ENCODE data around the gene ADCY10. TPM values are rescaled to one million over a fixed set of nuclear protein-coding genes. Genes with fewer than 3 reads are reported as not detected.
"Not testable (repeated sequence)": the region's sequence is repeated elsewhere in the genome, so short reads cannot be mapped to it uniquely, and the experiment has no call there.

Gene ADCY10
- total RNA-seq, 2 experiments from 2014 or later, result 0.11 to 0.30 TPM

DNA sequence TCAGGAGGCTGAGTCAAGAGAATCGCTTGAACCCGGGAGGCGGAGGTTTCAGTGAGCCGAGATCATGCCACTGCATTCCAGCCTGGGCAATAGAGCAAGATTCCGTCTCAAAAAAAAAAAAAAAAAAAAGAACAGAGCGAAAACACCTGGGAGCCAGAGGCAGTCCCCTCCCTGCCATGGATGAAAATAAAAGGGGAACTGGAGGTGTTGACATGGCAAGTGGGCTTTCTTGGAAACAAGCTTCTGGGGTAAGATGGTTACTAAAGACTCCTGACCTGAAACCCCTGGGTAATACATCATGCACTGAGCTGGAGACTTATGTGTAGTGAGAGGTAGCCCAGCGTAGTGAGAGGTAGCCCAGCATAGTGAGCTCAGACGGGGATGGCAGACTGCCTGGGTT is 31.6 kb downstream of the ADCY10 start:
- no peaks in the 10 kb centered on the region for H3K4me1 Mint-ChIP-seq

DNA sequence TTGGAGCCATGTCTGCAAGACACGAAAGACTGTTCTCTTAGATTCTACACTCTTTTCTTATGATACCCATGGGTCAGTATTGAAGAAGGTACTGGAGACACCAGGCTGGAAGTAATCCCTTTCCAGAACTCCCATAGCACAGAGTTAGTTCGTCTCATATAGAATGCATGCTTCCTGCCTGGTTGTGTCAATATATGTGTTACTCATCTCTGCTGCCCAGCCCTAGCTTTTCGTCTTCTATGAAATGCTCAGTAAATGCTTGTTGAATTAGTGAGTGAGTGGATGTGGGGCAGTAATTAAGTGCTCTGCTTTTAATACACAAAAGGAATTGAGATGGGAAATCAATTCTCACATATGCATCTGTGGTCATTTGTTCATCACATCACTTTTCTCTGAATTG is 32.1 kb downstream of the ADCY10 start:
- no peak overlapping the region for H3K27ac Mint-ChIP-seq
- DNase-seq (no peak), ATAC-seq (no peak)
- H3K4me3 Mint-ChIP-seq, result no peak overlapping the region
- peaks cover 1% of the 10 kb centered on the region for H3K9me3 Mint-ChIP-seq (ENCODE audit: low read depth)
- no peaks in the 10 kb centered on the region for H3K27me3 Mint-ChIP-seq
- no peaks in the 10 kb centered on the region for H3K36me3 Mint-ChIP-seq (ENCODE audit: low read depth)
- POLR2A ChIA-PET, result no interaction called here
- H3K4me1 Mint-ChIP-seq, result no peaks in the 10 kb centered on the region
- CTCF ChIA-PET, result interaction anchor here (0.8 to 1.8 kb wide), 2 partner anchors 201 to 854 kb away, joined by 4 to 6 read pairs; no protein-coding TSS in a partner anchor
- intact Hi-C loops (cut with DNase I, micrococcal nuclease), result no loop called here

More for the DNA sequence above, 31.6 kb downstream of the ADCY10 start:
- intact Hi-C loops (cut with DNase I, micrococcal nuclease), result no loop called here
- Mint-ChIP-seq H3K4me3 (no peak overlapping the region), H3K9me3 (ENCODE audit: low read depth) (peaks cover 1% of the 10 kb centered on the region), H3K27me3 (no peaks in the 10 kb centered on the region), H3K36me3 (ENCODE audit: low read depth) (no peaks in the 10 kb centered on the region), H3K27ac (no peak overlapping the region)
- ATAC-seq (no peak), DNase-seq (no peak)
- POLR2A ChIA-PET, result no interaction called here
- CTCF ChIA-PET, result no interaction called here

DNA sequence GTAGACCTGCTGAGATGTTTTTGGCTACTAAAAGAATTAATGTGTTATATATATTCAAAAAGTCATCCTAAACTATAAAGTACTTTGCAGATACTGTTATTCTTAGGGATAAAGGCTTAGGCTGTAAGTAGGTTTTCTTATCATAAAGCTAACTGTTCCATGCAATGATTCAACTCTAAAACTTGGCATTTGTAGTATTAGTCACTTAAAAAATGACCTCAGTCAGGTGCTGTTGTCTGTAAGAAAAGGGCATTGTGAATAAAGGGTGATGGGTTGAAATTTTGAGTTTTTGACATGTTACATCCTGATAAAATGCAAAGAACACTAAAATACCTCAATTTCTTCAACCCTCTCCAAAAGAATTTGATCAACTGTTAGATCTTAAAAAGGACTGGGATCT is 32.9 kb downstream of the ADCY10 start:
- no peak overlapping the region for H3K27ac Mint-ChIP-seq
- no peaks in the 10 kb centered on the region for H3K36me3 Mint-ChIP-seq (ENCODE audit: low read depth)
- peaks cover 1% of the 10 kb centered on the region for H3K9me3 Mint-ChIP-seq (ENCODE audit: low read depth)
- no peaks in the 10 kb centered on the region for H3K27me3 Mint-ChIP-seq
- CTCF ChIA-PET, result interaction anchor here (0.8 to 1.8 kb wide), 2 partner anchors 201 to 853 kb away, joined by 4 to 6 read pairs; no protein-coding TSS in a partner anchor
- ATAC-seq (no peak), DNase-seq (no peak)
- H3K4me1 Mint-ChIP-seq, result no peaks in the 10 kb centered on the region
- POLR2A ChIA-PET, result no interaction called here
- no peak overlapping the region for H3K4me3 Mint-ChIP-seq
- intact Hi-C loops (cut with DNase I, micrococcal nuclease), result no loop called here

DNA sequence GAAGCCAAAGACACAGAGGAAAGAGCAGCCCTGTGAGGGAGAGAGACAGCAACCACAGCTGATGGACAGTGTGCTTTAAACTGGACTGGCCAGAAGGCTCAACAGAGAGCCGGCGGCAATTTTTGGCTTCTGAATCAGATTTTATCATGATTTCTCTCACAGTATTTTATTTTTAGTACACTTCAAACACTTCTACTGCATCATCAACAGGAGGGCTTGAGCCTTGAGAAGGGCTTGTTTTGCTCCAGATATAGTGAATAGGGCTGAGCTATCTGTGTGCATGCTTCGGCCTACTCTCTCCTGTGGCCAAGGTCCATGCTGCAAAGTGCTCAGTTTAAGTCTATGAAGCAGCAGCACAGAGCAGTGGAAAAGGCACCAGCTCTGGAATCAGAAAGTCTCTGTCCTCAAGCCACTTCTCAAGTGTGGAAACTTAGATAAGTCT is 33.3 kb downstream of the ADCY10 start:
- Mint-ChIP-seq H3K4me1 (no peaks in the 10 kb centered on the region), H3K4me3 (no peak overlapping the region), H3K27ac (no peak overlapping the region), H3K9me3 (ENCODE audit: low read depth) (peaks cover 1% of the 10 kb centered on the region), H3K36me3 (ENCODE audit: low read depth) (no peaks in the 10 kb centered on the region), H3K27me3 (no peaks in the 10 kb centered on the region)
- CTCF ChIA-PET, result interaction anchor here (1.8 kb wide), 1 partner anchor 202 kb away, joined by 6 read pairs; no protein-coding TSS in a partner anchor
- POLR2A ChIA-PET, result no interaction called here
- DNase-seq (no peak), ATAC-seq (no peak)
- intact Hi-C loops (cut with DNase I, micrococcal nuclease), result no loop called here

DNA sequence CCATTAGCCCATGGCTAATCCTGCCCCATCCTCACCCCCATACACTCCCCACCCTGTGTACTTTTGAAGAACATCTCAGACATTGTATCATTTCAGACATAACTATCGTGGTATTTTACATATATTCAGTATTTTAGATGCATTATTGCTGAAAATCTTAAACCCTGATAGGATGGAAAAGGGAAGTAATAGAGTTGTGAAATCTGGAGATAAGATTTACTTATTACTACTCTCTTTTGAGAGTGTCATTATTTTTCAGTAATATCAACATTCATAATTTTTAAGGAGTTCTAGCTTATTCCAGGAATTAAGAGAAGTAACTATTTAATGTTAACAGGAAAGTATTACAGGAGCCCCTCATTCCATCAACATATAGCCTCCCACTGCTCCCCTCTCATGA is 34.4 kb downstream of the ADCY10 start:
- Mint-ChIP-seq H3K27me3 (no peaks in the 10 kb centered on the region), H3K9me3 (ENCODE audit: low read depth) (no peaks in the 10 kb centered on the region), H3K36me3 (ENCODE audit: low read depth) (no peaks in the 10 kb centered on the region), H3K27ac (no peak overlapping the region), H3K4me1 (no peaks in the 10 kb centered on the region), H3K4me3 (no peak overlapping the region)
- DNase-seq (no peak), ATAC-seq (no peak)
- intact Hi-C loops (cut with DNase I, micrococcal nuclease), result no loop called here
- POLR2A ChIA-PET, result no interaction called here
- CTCF ChIA-PET, result no interaction called here

DNA sequence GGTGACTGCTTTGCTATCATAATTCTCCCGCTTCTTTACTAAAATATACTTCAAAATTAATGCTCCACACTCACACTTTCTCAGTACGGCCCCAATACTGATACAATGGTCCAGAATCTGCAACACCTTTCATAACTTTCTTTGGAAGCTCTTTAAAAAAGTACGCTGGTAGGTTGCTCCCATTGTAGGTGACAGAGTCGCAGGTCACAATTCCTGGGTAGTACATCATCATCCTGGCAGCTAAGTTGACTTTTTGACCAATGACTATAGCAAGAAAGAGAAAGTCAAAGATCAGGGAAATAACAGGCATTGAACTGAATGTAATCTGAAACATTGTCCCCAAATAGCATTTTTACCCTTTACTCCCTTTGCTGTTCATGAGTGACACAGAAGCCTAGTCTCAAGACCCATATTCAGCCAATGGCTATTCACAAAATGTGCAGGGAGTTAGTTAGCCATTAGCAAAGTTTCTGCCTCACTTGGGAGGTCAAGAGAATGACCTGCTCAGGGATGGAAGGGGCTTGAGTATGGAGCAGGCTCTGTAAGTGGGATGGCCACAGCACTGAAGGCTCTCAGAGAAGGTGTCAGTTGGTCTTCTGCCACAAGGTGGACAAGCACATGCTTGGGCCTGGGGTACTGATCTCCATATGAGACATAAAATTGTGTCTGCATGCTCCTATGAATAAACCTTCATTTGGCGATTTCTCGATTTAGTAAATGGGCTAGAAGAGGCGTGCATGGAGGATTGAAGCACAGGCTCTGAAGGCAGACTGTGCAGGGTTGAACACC is 35.4 kb downstream of the ADCY10 start:
- ATAC-seq, result no peak
- Mint-ChIP-seq H3K4me1 (no peaks in the 10 kb centered on the region), H3K4me3 (no peak overlapping the region), H3K9me3 (ENCODE audit: low read depth) (no peaks in the 10 kb centered on the region), H3K27me3 (no peaks in the 10 kb centered on the region), H3K36me3 (ENCODE audit: low read depth) (no peaks in the 10 kb centered on the region), H3K27ac (no peak overlapping the region)
- CTCF ChIA-PET, result interaction anchor here (1.5 kb wide), 1 partner anchor 26 kb away, joined by 3 read pairs; no protein-coding TSS in a partner anchor
- POLR2A ChIA-PET, result no interaction called here
- intact Hi-C loops (cut with DNase I, micrococcal nuclease), result no loop called here
- DNase-seq, result no peak

DNA sequence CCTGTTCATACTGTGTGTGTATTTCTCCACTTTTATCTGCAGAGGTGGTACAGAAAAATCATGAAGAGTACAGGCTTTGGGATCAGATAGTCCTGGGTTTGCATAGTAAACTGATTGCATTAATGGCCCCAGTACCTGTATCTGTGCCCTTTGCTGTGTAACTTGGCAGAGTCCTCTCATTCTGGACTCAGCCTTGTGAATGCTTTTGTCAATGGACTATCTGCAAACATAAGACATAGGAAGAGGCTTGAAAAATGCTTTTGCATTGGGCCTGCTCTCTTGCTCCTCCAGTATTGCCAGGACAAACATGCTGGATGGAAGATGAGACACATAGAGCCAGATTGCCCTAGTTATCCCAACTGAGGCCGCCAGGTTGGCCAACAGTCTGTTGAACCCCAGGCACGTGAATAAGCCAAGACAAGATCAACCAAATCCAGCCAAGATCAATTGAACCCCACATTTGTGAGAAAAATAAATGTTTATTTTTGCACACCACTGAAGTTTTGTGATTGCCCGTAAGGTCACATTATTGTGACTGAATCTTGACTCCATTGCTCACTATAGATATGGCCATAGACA is 37.2 kb downstream of the ADCY10 start:
- Mint-ChIP-seq H3K36me3 (ENCODE audit: low read depth) (no peaks in the 10 kb centered on the region), H3K27ac (no peak overlapping the region), H3K4me3 (no peak overlapping the region), H3K4me1 (no peaks in the 10 kb centered on the region), H3K9me3 (ENCODE audit: low read depth) (no peaks in the 10 kb centered on the region), H3K27me3 (no peaks in the 10 kb centered on the region)
- ChIA-PET CTCF (interaction anchor here (1.5 kb wide), 1 partner anchor 24 kb away, joined by 3 read pairs; no protein-coding TSS in a partner anchor), POLR2A (no interaction called here)
- ATAC-seq (no peak), DNase-seq (no peak)
- intact Hi-C loops (cut with DNase I, micrococcal nuclease), result no loop called here

DNA sequence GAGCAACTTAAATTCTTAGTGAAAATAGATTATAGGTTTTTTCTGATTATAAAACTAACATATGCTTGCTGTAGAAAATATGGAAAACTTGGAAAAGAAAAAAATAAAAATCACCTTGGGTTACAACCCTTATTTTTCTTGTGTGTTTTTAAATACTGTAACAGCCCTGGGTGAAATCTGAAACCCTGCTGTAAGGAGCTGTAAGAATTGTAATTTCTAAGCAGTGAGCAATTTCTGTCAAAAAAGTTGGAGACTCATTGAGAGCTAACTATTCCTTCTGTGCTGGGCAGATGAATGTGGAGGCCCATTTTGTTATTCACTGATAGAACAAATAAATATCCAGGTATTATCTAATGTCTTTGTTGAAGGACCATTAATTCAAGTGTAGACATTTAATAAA is 42.6 kb downstream of the ADCY10 start:
- no peak overlapping the region for H3K27ac Mint-ChIP-seq
- no peaks in the 10 kb centered on the region for H3K27me3 Mint-ChIP-seq
- no peaks in the 10 kb centered on the region for H3K9me3 Mint-ChIP-seq (ENCODE audit: low read depth)
- POLR2A ChIA-PET, result interaction anchor here (0.6 kb wide), 1 partner anchor 41 kb away, joined by 3 read pairs; no protein-coding TSS in a partner anchor
- H3K4me3 Mint-ChIP-seq, result no peak overlapping the region
- intact Hi-C loops (cut with DNase I, micrococcal nuclease), result no loop called here
- CTCF ChIA-PET, result interaction anchor here (0.5 to 1.4 kb wide), 5 partner anchors 10 to 227 kb away, joined by 3 to 6 read pairs (median 3); no protein-coding TSS in a partner anchor
- DNase-seq, result no peak
- no peaks in the 10 kb centered on the region for H3K4me1 Mint-ChIP-seq
- no peaks in the 10 kb centered on the region for H3K36me3 Mint-ChIP-seq (ENCODE audit: low read depth)
- no peak for ATAC-seq

DNA sequence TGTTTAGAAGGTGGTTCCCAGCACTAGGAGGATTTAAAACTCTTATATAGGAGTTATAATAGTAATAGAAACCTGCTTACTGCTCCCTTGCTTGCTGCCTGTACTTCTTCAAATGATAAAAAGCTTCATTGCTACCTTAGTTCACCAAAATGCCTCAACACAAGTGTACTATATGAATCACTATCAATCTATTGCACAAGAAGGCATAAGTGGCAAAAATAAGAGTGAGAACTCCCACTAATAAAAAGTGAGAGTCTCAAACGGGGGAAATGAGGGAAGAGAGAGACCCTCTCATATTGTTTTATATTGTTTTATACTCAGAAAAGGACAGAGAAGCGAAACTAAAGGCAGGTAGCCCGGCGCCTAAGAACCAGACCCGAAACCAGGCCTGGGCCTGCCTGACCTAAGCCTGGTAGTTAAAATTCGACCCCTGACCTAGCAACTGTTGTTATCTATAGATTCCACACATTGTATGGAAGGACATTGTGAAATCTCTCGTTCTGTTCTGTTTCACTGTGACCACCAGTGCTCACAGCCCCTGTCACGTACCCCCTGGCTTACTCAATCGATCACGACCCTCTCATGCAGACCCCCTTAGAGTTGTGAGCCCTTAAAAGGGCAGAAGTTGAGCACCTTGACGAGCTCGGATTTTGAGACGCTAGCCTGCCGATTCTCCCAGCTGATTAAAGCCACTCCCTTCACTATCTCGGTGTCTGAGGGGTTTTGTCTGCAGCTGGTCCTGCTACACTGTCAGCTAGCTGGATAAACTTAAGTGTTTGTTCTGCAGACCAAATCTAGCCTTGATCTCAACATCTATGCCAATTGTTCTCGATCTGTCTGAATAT is 44.6 kb downstream of the ADCY10 start:
- H3K27ac Mint-ChIP-seq; H3K9me3 Mint-ChIP-seq (ENCODE audit: low read depth); H3K4me1 Mint-ChIP-seq; DNase-seq; ATAC-seq; POLR2A ChIA-PET; H3K27me3 Mint-ChIP-seq; H3K4me3 Mint-ChIP-seq; intact Hi-C loops (cut with DNase I, micrococcal nuclease); H3K36me3 Mint-ChIP-seq (ENCODE audit: low read depth): not testable (repeated sequence)
- CTCF ChIA-PET, result interaction anchor here (1.0 kb wide), 1 partner anchor 8 kb away, joined by 3 read pairs; no protein-coding TSS in a partner anchor

DNA sequence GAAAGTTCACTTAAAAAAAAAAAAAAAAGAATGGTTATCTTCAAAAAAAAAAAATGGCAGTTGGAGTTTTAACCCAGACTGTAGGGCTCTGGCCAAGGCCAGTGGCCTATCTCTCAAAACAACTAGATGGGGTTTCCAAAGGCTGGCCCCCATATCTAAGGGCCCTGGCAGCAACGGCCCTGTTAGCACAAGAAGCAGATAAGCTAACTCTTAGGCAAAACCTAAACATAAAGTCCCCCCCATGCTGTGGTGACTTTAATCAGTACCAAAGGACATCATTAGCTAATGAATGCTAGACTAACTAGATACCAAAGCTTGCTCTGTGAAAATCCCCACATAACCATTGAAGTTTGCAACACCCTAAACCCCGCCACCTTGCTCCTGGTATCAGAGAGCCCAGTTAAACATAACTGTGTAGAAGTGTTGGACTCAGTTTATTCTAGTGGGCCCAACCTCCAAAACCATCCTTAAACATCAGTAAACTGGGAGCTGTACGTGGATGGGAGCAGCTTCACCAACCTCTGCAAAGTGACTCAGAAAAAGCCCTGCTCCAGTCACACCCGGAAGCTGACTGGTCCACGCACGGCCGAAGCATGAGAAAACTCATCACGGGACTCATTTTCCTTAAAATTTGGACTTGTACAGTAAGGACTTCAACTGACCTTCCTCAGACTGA is 47.1 kb downstream of the ADCY10 start:
- H3K27ac Mint-ChIP-seq; POLR2A ChIA-PET; ATAC-seq; H3K36me3 Mint-ChIP-seq (ENCODE audit: low read depth); intact Hi-C loops (cut with DNase I, micrococcal nuclease); H3K4me1 Mint-ChIP-seq; DNase-seq; CTCF ChIA-PET; H3K27me3 Mint-ChIP-seq; H3K9me3 Mint-ChIP-seq (ENCODE audit: low read depth); H3K4me3 Mint-ChIP-seq: not testable (repeated sequence)

DNA sequence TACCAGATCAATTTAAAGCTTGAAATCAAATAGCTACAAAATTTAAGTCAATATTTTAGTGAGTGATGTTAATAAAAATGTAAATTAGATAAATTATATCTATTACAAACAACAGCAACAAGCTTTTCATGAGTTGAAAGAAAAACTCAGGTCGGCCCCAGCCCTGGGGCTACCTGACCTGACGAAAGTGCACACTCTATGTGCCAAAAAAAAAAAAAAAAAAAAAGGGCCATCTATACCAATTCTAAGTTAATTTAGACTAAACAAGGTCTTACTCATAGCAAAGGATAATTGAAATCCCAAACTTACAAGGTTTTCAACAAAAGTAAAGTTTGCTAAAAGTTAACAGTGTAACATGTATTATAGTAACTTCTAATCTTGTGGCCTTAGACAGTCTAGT is 47.6 kb downstream of the ADCY10 start:
- H3K4me1 Mint-ChIP-seq, CTCF ChIA-PET: not testable (repeated sequence)

More for the DNA sequence above, 47.6 kb downstream of the ADCY10 start:
- H3K4me3 Mint-ChIP-seq; intact Hi-C loops (cut with DNase I, micrococcal nuclease); DNase-seq; H3K9me3 Mint-ChIP-seq (ENCODE audit: low read depth); POLR2A ChIA-PET; H3K27ac Mint-ChIP-seq; H3K36me3 Mint-ChIP-seq (ENCODE audit: low read depth); H3K27me3 Mint-ChIP-seq; ATAC-seq: not testable (repeated sequence)

Data from activated CD4-positive, alpha-beta T cell treated with anti-CD3 and anti-CD28 coated beads for 36 hours (primary cell).